ENCODE data around the gene GOLGA1. TPM values are rescaled to one million over a fixed set of nuclear protein-coding genes. Genes with fewer than 3 reads are reported as not detected.

GOLGA1 gene
- total and polyA plus RNA-seq, 2 of the 13 experiments (the other 11 are each of a cell fraction or from before 2014, with no cell fraction given): 12.7 to 15.9 TPM

DNA sequence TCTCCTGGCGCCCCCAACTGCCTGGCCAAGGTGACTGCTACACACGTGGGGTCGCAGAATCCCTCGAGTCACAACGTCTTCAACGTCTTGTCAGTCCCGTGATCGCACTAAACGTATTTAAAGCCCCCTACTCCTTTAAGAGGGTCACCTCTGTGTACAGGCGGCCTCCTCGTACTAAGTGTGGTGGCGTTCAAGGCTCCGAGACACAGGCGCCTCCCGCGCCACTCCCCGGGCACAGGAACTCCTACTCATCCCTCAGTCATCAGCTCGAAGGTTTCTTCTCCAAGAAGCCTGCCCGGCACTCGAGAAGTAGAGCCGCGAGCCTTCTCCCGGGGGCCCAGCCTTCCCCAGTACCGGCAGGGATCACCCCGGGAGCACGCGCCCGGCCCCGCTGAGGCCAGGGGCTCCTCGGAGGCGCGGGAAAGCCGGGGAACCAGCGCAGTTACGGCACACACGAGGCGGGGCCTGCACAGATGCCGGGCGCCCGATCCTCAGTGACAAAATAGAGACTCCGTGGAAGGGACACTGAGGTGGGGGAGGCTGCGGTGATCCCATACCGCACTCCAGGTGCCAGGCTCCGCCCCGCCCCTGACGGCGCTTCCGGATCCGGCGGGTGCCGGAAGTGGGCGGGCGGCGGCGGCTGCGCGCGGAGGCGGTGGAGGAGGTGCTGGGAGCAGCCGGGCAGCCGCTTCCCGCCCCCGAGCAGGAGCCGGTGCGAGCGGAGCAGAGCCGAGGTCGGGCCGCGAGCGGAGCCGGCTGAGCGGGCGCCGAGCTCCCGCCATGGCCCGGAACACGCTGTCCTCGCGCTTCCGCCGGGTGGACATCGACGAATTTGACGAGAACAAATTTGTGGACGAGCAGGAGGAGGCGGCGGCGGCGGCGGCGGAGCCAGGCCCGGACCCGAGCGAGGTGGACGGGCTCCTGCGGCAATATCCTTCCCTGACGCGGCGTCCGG lies 72.1 kb downstream of the GOLGA1 start (continued):
- TF ChIP-seq, protein P1, sequence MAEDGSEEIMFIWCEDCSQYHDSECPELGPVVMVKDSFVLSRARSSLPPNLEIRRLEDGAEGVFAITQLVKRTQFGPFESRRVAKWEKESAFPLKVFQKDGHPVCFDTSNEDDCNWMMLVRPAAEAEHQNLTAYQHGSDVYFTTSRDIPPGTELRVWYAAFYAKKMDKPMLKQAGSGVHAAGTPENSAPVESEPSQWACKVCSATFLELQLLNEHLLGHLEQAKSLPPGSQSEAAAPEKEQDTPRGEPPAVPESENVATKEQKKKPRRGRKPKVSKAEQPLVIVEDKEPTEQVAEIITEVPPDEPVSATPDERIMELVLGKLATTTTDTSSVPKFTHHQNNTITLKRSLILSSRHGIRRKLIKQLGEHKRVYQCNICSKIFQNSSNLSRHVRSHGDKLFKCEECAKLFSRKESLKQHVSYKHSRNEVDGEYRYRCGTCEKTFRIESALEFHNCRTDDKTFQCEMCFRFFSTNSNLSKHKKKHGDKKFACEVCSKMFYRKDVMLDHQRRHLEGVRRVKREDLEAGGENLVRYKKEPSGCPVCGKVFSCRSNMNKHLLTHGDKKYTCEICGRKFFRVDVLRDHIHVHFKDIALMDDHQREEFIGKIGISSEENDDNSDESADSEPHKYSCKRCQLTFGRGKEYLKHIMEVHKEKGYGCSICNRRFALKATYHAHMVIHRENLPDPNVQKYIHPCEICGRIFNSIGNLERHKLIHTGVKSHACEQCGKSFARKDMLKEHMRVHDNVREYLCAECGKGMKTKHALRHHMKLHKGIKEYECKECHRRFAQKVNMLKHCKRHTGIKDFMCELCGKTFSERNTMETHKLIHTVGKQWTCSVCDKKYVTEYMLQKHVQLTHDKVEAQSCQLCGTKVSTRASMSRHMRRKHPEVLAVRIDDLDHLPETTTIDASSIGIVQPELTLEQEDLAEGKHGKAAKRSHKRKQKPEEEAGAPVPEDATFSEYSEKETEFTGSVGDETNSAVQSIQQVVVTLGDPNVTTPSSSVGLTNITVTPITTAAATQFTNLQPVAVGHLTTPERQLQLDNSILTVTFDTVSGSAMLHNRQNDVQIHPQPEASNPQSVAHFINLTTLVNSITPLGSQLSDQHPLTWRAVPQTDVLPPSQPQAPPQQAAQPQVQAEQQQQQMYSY (CRISPR knock-in tag; IDR thresholded peaks at IDR 0.05): peak; percentile 74; the same call in 1 of the 2 replicates
- no peak for TF ChIP-seq MTA3 (CRISPR knock-in tag; IDR thresholded peaks at IDR 0.05)
- TF ChIP-seq ZSCAN25 (CRISPR knock-in tag; IDR thresholded peaks at IDR 0.05): peak; percentile 24; the same call in 1 of the 2 replicates
- no peak; the same call in 1 of the 2 replicates for TF ChIP-seq STAG1 (CRISPR knock-in tag; IDR thresholded peaks at IDR 0.05)
- TF ChIP-seq KDM5A (IDR thresholded peaks at IDR 0.05; ENCODE audit: borderline replicate concordance, low read length): peak; percentile 85
- TF ChIP-seq, protein P2, sequence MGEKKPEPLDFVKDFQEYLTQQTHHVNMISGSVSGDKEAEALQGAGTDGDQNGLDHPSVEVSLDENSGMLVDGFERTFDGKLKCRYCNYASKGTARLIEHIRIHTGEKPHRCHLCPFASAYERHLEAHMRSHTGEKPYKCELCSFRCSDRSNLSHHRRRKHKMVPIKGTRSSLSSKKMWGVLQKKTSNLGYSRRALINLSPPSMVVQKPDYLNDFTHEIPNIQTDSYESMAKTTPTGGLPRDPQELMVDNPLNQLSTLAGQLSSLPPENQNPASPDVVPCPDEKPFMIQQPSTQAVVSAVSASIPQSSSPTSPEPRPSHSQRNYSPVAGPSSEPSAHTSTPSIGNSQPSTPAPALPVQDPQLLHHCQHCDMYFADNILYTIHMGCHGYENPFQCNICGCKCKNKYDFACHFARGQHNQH (CRISPR knock-in tag; IDR thresholded peaks at IDR 0.05): peak; percentile 20
- peak; percentile 32; the same call in 1 of the 2 replicates for TF ChIP-seq RAD21 (CRISPR knock-in tag; IDR thresholded peaks at IDR 0.05)
- TF ChIP-seq, protein P3, sequence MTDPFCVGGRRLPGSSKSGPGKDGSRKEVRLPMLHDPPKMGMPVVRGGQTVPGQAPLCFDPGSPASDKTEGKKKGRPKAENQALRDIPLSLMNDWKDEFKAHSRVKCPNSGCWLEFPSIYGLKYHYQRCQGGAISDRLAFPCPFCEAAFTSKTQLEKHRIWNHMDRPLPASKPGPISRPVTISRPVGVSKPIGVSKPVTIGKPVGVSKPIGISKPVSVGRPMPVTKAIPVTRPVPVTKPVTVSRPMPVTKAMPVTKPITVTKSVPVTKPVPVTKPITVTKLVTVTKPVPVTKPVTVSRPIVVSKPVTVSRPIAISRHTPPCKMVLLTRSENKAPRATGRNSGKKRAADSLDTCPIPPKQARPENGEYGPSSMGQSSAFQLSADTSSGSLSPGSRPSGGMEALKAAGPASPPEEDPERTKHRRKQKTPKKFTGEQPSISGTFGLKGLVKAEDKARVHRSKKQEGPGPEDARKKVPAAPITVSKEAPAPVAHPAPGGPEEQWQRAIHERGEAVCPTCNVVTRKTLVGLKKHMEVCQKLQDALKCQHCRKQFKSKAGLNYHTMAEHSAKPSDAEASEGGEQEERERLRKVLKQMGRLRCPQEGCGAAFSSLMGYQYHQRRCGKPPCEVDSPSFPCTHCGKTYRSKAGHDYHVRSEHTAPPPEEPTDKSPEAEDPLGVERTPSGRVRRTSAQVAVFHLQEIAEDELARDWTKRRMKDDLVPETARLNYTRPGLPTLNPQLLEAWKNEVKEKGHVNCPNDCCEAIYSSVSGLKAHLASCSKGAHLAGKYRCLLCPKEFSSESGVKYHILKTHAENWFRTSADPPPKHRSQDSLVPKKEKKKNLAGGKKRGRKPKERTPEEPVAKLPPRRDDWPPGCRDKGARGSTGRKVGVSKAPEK (CRISPR knock-in tag; IDR thresholded peaks at IDR 0.05; ENCODE audit: borderline replicate concordance): no peak
- no peak for TF ChIP-seq HDAC6 (IDR thresholded peaks at IDR 0.05; ENCODE audit: low read depth, low read length)
- peak; percentile 72; the same call in 1 of the 2 replicates for TF ChIP-seq ZFP41 (CRISPR knock-in tag; IDR thresholded peaks at IDR 0.05; ENCODE audit: borderline replicate concordance)
- peak; percentile 83 for TF ChIP-seq ZFX (CRISPR knock-in tag; IDR thresholded peaks at IDR 0.05; ENCODE audit: low read depth)
- no peak for TF ChIP-seq ZNF589 (CRISPR knock-in tag; conservative IDR thresholded peaks at IDR 0.05)
- TF ChIP-seq EEA1 (CRISPR knock-in tag; IDR thresholded peaks at IDR 0.05; ENCODE audit: borderline replicate concordance): no peak; the same call in 1 of the 2 replicates
- TF ChIP-seq ELF1 (CRISPR knock-in tag; IDR thresholded peaks at IDR 0.05): peak; percentile 76; the same call in 1 of the 2 replicates
- no peak for TF ChIP-seq NR1H2 (CRISPR knock-in tag; IDR thresholded peaks at IDR 0.05; ENCODE audit: borderline replicate concordance, low read depth)
- TF ChIP-seq, protein P4, sequence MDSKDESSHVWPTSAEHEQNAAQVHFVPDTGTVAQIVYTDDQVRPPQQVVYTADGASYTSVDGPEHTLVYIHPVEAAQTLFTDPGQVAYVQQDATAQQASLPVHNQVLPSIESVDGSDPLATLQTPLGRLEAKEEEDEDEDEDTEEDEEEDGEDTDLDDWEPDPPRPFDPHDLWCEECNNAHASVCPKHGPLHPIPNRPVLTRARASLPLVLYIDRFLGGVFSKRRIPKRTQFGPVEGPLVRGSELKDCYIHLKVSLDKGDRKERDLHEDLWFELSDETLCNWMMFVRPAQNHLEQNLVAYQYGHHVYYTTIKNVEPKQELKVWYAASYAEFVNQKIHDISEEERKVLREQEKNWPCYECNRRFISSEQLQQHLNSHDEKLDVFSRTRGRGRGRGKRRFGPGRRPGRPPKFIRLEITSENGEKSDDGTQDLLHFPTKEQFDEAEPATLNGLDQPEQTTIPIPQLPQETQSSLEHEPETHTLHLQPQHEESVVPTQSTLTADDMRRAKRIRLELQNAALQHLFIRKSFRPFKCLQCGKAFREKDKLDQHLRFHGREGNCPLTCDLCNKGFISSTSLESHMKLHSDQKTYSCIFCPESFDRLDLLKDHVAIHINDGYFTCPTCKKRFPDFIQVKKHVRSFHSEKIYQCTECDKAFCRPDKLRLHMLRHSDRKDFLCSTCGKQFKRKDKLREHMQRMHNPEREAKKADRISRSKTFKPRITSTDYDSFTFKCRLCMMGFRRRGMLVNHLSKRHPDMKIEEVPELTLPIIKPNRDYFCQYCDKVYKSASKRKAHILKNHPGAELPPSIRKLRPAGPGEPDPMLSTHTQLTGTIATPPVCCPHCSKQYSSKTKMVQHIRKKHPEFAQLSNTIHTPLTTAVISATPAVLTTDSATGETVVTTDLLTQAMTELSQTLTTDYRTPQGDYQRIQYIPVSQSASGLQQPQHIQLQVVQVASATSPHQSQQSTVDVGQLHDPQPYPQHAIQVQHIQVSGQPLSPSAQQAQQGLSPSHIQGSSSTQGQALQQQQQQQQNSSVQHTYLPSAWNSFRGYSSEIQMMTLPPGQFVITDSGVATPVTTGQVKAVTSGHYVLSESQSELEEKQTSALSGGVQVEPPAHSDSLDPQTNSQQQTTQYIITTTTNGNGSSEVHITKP (CRISPR knock-in tag; IDR thresholded peaks at IDR 0.05; ENCODE audit: low read depth): peak; percentile 62; the same call in 1 of the 2 replicates

Data from HepG2 (cell line).